GM13976 (cell line): ENCODE measurements around the gene PSMD13.
A peak's percentile ranks its signal among the peaks of the same experiment; 100 is the strongest.

Experiments
- DNase-seq: peaks from one replicate; pipeline ENCODE4 v3.0.0; 2012; ENCODE audit warnings: low spot score
- in situ Hi-C: fragments of 300-500 bp; cut with MboI; formaldehyde crosslinking; loops from one replicate; pipeline ENCODE4 v1.12.0; 2022; ENCODE audit warnings: low sequenced_read_pairs, mixed read lengths, inconsistent platforms; ENCODE audit not compliant: unreplicated experiment
- TF ChIP-seq, protein P1 (sequence below): IDR thresholded peaks from 2 replicates; pipeline ENCODE4 v1.5.1; 2012; ENCODE audit warnings: borderline replicate concordance, mild to moderate bottlenecking; ENCODE audit not compliant: insufficient read depth; ENCODE audit errors: extremely low read depth, missing control alignments, control extremely low read depth

Gene PSMD13

DNA sequence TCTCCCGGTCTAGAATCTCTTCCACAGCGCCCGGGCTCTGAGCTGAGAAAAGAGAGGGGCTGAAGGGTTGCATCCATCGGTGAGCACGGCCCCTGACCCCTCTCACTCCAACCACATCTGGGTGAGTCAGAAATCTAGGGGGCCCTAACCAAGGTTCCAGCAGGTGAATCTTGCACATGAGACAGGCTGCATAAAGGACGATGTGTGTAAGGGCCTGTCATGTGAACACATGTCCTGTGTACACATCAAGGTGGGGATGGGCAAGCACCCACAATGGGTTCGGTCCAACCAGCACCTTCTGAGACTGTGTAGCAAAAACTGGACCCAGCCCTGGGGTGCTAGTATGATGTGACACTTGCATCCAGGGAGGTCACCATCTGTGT lies 30.8 kb upstream of the PSMD13 start:
- TF ChIP-seq, protein P1, sequence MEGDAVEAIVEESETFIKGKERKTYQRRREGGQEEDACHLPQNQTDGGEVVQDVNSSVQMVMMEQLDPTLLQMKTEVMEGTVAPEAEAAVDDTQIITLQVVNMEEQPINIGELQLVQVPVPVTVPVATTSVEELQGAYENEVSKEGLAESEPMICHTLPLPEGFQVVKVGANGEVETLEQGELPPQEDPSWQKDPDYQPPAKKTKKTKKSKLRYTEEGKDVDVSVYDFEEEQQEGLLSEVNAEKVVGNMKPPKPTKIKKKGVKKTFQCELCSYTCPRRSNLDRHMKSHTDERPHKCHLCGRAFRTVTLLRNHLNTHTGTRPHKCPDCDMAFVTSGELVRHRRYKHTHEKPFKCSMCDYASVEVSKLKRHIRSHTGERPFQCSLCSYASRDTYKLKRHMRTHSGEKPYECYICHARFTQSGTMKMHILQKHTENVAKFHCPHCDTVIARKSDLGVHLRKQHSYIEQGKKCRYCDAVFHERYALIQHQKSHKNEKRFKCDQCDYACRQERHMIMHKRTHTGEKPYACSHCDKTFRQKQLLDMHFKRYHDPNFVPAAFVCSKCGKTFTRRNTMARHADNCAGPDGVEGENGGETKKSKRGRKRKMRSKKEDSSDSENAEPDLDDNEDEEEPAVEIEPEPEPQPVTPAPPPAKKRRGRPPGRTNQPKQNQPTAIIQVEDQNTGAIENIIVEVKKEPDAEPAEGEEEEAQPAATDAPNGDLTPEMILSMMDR, result no peak
- no peak for DNase-seq

DNA sequence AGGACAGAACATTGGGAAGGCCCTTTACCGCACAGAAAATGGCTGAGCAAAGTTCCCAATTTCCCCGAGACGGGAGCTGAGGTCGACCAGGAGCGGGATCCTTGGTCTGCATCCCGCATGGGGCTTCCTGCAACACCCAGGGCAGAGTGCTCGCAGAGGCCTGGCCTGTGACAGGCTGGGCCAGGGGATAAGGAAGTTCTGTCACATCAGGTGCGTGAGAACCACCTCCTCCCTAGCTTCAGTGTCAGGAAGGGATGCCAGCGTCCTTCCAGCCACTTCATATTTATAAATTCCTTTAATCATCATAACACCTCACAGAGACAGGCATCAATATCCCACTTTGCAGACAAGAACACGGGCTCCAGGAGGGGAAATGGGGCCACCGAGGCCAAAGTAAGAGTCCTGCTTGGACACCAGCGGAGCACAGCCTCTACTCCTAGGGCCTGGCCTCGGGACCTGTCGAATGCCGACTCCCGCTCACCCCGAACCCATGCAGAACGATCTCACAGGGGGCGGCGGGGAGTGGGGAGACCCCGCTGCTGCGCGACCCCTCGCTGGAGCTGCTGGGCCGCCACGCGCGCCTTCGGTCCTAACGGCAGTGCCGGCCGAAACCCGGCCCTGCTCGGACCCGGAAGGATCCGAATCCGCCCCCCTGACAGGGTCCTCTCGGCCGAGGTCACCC lies 30.1 kb upstream of the PSMD13 start:
- in situ Hi-C loops, result no loop called here
- TF ChIP-seq, protein P1, result no peak
- no peak for DNase-seq

More for the DNA sequence above, 30.8 kb upstream of the PSMD13 start:
- in situ Hi-C loops, result no loop called here

DNA sequence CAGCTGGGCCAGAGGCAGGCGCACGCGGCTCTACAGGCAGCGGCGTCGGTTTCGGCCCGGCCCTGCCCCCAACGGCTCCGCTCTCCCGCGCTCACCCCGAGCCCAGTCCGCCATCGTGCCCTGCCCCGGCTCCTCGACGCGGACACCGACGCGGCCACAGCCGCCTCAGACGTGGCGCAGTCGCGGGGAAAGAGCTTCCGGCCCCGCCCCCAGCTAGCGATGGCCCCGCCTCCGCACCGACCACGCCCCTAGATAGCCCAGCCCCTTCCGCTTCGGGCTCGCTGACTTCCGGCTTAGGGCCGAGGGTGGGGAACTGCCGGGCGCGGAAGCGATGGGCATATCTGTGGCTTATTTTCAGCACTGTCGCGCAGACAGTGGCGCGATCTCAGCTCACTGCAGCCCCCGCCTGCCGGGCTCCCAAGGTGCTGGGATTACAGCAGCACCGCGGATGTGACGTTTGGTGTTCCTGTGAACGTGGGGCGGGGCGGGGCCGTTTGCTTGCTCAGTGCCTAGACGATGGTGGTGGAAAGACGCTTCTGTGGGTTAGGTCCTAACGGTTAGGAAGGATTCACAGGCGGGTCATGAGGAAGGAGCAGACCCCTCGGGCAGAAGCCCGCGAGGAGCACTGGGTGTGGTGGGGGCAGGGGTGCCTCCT lies 29.4 kb upstream of the PSMD13 start, which contains the start of the genes BET1L and RIC8A:
TSS of gene BET1L (minus strand) at position 192 of the 655 bp plus-strand sequence. CDS start at position 114, 78 bp downstream.
TSS of gene RIC8A (plus strand) at position 501 of the 655 bp plus-strand sequence. CDS start 1,147 bp downstream, outside the sequence.
- in situ Hi-C loops, result no loop called here
- TF ChIP-seq, protein P1, result no peak

DNA sequence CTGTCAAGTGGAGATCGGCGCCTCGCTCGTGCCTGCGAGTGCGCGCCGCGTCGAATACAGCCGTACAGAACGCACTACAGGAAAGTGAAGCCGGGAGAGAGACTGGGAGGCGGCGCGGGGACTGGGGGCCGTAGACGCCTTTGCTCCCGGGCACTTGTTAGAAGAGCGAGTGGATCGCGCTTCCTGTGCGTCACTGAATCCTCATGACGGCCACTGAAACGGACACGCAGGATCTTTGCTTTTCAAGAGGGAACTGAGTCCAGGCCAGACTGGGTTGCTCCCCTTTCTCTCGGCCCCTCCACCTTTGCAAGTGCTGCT lies 29.0 kb upstream of the PSMD13 start:
- in situ Hi-C loops, result no loop called here
- TF ChIP-seq, protein P1, result no peak
- no peak for DNase-seq

More for the DNA sequence above, 29.4 kb upstream of the PSMD13 start, which contains the start of the genes BET1L and RIC8A:
- peak; percentile 99 for DNase-seq

DNA sequence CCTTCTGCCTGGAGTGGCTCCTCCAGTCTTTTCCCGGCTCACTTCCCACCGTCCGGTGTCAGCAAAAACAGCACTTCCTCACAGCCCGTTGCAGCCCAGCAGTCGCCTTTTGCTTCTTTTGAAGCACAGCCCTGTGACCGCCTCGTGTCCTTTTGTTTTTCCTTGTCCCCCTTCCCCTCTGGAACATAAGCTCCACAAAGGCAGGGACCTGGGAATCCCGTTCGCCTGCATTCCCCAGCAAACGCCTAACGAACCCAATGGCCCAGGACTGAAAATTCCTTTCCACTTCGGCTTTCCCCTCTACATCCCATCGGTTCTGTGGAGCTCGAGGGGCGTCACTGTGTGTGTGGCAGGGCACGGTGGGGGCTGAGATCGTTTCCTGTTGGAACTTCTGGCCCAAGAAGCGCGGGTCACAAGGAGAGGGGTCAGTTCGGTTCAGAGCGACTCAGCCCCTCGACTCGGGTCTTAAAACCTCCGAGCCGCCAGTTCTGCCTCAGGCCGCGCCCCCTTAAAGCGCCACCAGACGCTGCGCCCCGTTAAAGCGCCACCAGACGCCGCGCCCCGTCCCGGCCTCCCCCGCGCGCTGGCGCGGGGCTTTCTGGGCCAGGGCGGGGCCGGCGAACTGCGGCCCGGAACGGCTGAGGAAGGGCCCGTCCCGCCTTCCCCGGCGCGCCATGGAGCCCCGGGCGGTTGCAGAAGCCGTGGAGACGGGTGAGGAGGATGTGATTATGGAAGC lies 28.4 kb upstream of the PSMD13 start:
- in situ Hi-C loops, result no loop called here
- DNase-seq, result peak; percentile 96

DNA sequence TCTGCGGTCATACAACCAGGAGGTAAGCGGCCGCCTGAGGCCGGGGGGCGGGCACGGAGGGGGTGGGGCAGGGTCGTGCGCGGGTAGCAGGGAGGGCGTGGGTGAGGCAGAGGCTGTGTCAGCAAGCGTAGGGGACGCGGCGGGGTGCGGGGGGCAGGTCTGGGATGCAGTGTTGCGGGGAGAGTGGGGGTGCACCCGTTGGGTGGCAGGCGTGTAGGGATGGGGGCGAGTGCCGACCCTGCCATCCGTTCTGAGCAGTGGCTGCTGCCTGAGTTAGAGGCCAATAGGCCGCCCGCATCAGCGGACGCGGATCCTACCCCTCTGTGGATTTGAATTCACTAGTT lies 27.9 kb upstream of the PSMD13 start:
- peak; percentile 53 for DNase-seq
- in situ Hi-C loops, result no loop called here
- TF ChIP-seq, protein P1, result no peak

More for the DNA sequence above, 28.4 kb upstream of the PSMD13 start:
- TF ChIP-seq, protein P1, result no peak
